T47D (cell line): ENCODE data around the gene MFSD1.

Experiments
- DNase-seq, 2 experiments: peaks; one replicate each; pipeline versions ENCODE4 v3.0.0 to v3.0.0-alpha.2; 2011 to 2012; ENCODE audit warnings: low read depth in 1 of 2, low spot score in 1 of 2
- JUND ChIP-seq: IDR thresholded peaks from 2 replicates; pipeline ENCODE4 v1.6.1; 2012; ENCODE audit warnings: low read depth
- in situ Hi-C: cut with HindIII; loops from 2 replicates; pipeline ENCODE4 v1.10.0; 2016; ENCODE audit warnings: low sequenced_read_pairs, low pct_unique_long_range_greater_than_20kb

Gene MFSD1

GRCh38 chr3:158802409-158803268 is 785 bp downstream of the MFSD1 start:
- no peak for TF ChIP-seq JUND
- in situ Hi-C loops, result no loop called here

GRCh38 chr3:158804441-158804840 is 2.6 kb downstream of the MFSD1 start:
- TF ChIP-seq JUND, result no peak
- DNase-seq, result no peak
- in situ Hi-C loops, result no loop called here

More at GRCh38 chr3:158802409-158803268, 785 bp downstream of the MFSD1 start:
- peak in 1 of 2 experiments; percentile 22 for DNase-seq

GRCh38 chr3:158808697-158809096 is 6.8 kb downstream of the MFSD1 start:
- TF ChIP-seq JUND, result no peak
- no peak for DNase-seq
- in situ Hi-C loops, result no loop called here

GRCh38 chr3:158809642-158810041 is 7.8 kb downstream of the MFSD1 start:
- no peak for TF ChIP-seq JUND
- in situ Hi-C loops, result no loop called here
- no peak for DNase-seq

GRCh38 chr3:158810823-158811724 is 9.2 kb downstream of the MFSD1 start:
- DNase-seq, result no peak
- in situ Hi-C loops, result no loop called here
- TF ChIP-seq JUND, result no peak

- no peak for TF ChIP-seq JUND
- DNase-seq, result no peak
- in situ Hi-C loops, result no loop called here
Observed at GRCh38 chr3:158819282-158819681, 17.4 kb downstream of the MFSD1 start.

GRCh38 chr3:158820521-158820920 is 18.7 kb downstream of the MFSD1 start:
- TF ChIP-seq JUND, result no peak
- no peak for DNase-seq
- in situ Hi-C loops, result no loop called here

GRCh38 chr3:158821847-158822246 is 20.0 kb downstream of the MFSD1 start:
- DNase-seq, result no peak
- no peak for TF ChIP-seq JUND
- in situ Hi-C loops, result no loop called here

- no peak for TF ChIP-seq JUND
- in situ Hi-C loops, result no loop called here
- no peak for DNase-seq
Observed at GRCh38 chr3:158823426-158823825, 21.6 kb downstream of the MFSD1 start.

GRCh38 chr3:158827773-158828172 is 25.9 kb downstream of the MFSD1 start:
- in situ Hi-C loops, result no loop called here
- no peak for TF ChIP-seq JUND
- no peak for DNase-seq

GRCh38 chr3:158830391-158830790 is 28.5 kb downstream of the MFSD1 start:
- no peak for TF ChIP-seq JUND
- DNase-seq, result no peak
- in situ Hi-C loops, result no loop called here

GRCh38 chr3:158831861-158832260 is 30.0 kb downstream of the MFSD1 start:
- in situ Hi-C loops, result no loop called here
- no peak for TF ChIP-seq JUND

GRCh38 chr3:158835631-158836030 is 33.8 kb downstream of the MFSD1 start:
- DNase-seq, result no peak
- in situ Hi-C loops, result no loop called here
- TF ChIP-seq JUND, result no peak

More at GRCh38 chr3:158831861-158832260, 30.0 kb downstream of the MFSD1 start:
- no peak for DNase-seq
